Measurements from ENCODE around the gene ZNF362.

ZNF362 gene

GRCh38 chr1:33334081-33334552 lies 77.8 kb downstream of the ZNF362 start:
- no peak overlapping the region for H3K4me3 ChIP-seq (ENCODE audit: low read depth, low read length)
- DNase-seq (ENCODE audit: low read depth): no peak

- H3K4me3 ChIP-seq (ENCODE audit: low read depth, low read length): no peak overlapping the region
- DNase-seq (ENCODE audit: low read depth): no peak
Observed at GRCh38 chr1:33335020-33335419, 78.7 kb downstream of the ZNF362 start.

GRCh38 chr1:33336580-33336979 lies 80.3 kb downstream of the ZNF362 start:
- H3K4me3 ChIP-seq (ENCODE audit: low read depth, low read length): no peak overlapping the region
- no peak for DNase-seq (ENCODE audit: low read depth)

- no peak overlapping the region for H3K4me3 ChIP-seq (ENCODE audit: low read depth, low read length)
- no peak for DNase-seq (ENCODE audit: low read depth)
Observed at GRCh38 chr1:33337441-33337840, 81.1 kb downstream of the ZNF362 start.

GRCh38 chr1:33338048-33338439 lies 81.8 kb downstream of the ZNF362 start:
- peak; percentile 61 for DNase-seq (ENCODE audit: low read depth)
- H3K4me3 ChIP-seq (ENCODE audit: low read depth, low read length): peak overlapping the region; percentile 12

- H3K4me3 ChIP-seq (ENCODE audit: low read depth, low read length): peak overlapping the region; percentile 12
Observed at GRCh38 chr1:33338440-33339211, 82.3 kb downstream of the ZNF362 start.

GRCh38 chr1:33339413-33339812 lies 83.1 kb downstream of the ZNF362 start:
- no peak for DNase-seq (ENCODE audit: low read depth)
- no peak overlapping the region for H3K4me3 ChIP-seq (ENCODE audit: low read depth, low read length)

More at GRCh38 chr1:33338440-33339211, 82.3 kb downstream of the ZNF362 start:
- peak; percentile 94 for DNase-seq (ENCODE audit: low read depth)

- no peak overlapping the region for H3K4me3 ChIP-seq (ENCODE audit: low read depth, low read length)
- no peak for DNase-seq (ENCODE audit: low read depth)
Observed at GRCh38 chr1:33341190-33341589, 84.9 kb downstream of the ZNF362 start.

GRCh38 chr1:33342041-33342723 lies 85.9 kb downstream of the ZNF362 start:
- peak; percentile 97 for DNase-seq (ENCODE audit: low read depth)

GRCh38 chr1:33343539-33343938 lies 87.2 kb downstream of the ZNF362 start:
- no peak overlapping the region for H3K4me3 ChIP-seq (ENCODE audit: low read depth, low read length)
- DNase-seq (ENCODE audit: low read depth): no peak

More at GRCh38 chr1:33342041-33342723, 85.9 kb downstream of the ZNF362 start:
- H3K4me3 ChIP-seq (ENCODE audit: low read depth, low read length): no peak overlapping the region

- DNase-seq (ENCODE audit: low read depth): no peak
- no peak overlapping the region for H3K4me3 ChIP-seq (ENCODE audit: low read depth, low read length)
Observed at GRCh38 chr1:33344896-33345560, 88.7 kb downstream of the ZNF362 start.

- peak overlapping the region; percentile 60 for H3K4me3 ChIP-seq (ENCODE audit: low read depth, low read length)
Observed at GRCh38 chr1:33346533-33346926, 90.2 kb downstream of the ZNF362 start.

GRCh38 chr1:33346927-33347649 lies 90.8 kb downstream of the ZNF362 start:
- H3K4me3 ChIP-seq (ENCODE audit: low read depth, low read length): peak overlapping the region; percentile 60
- DNase-seq (ENCODE audit: low read depth): peak; percentile 87

More at GRCh38 chr1:33346533-33346926, 90.2 kb downstream of the ZNF362 start:
- DNase-seq (ENCODE audit: low read depth): no peak

GRCh38 chr1:33347650-33347992 lies 91.3 kb downstream of the ZNF362 start:
- H3K4me3 ChIP-seq (ENCODE audit: low read depth, low read length): peak overlapping the region; percentile 60
- DNase-seq (ENCODE audit: low read depth): no peak

- DNase-seq (ENCODE audit: low read depth): no peak
- peak overlapping the region; percentile 60 for H3K4me3 ChIP-seq (ENCODE audit: low read depth, low read length)
Observed at GRCh38 chr1:33348194-33348593, 91.9 kb downstream of the ZNF362 start.

GRCh38 chr1:33348676-33349080 lies 92.4 kb downstream of the ZNF362 start:
- no peak for DNase-seq (ENCODE audit: low read depth)
- peak overlapping the region; percentile 60 for H3K4me3 ChIP-seq (ENCODE audit: low read depth, low read length)

- H3K4me3 ChIP-seq (ENCODE audit: low read depth, low read length): peak overlapping the region; percentile 60
- no peak for DNase-seq (ENCODE audit: low read depth)
Observed at GRCh38 chr1:33349081-33349759, 92.9 kb downstream of the ZNF362 start.

- DNase-seq (ENCODE audit: low read depth): no peak
- H3K4me3 ChIP-seq (ENCODE audit: low read depth, low read length): peak overlapping the region; percentile 60
Observed at GRCh38 chr1:33349778-33350610, 93.7 kb downstream of the ZNF362 start.

Measured in skeletal muscle cell (primary cell).